IPS DF 19.7 (cell line): ENCODE results near the gene EVA1B.

Experiments
- DNase-seq: peaks from one replicate; pipeline ENCODE4 v3.0.0-alpha.2; 2013; ENCODE audit warnings: low read depth, low spot score

Gene EVA1B

GRCh38 chr1:36323636-36324352, at the start of gene EVA1B:
Gene EVA1B (minus strand): TSS chr1:36323645. CDS start chr1:36323037, 608 bp downstream.
- no peak for DNase-seq

- no peak for DNase-seq
These were observed 49.2 kb upstream of the EVA1B start for GRCh38 chr1:36372617-36373016.

DNA sequence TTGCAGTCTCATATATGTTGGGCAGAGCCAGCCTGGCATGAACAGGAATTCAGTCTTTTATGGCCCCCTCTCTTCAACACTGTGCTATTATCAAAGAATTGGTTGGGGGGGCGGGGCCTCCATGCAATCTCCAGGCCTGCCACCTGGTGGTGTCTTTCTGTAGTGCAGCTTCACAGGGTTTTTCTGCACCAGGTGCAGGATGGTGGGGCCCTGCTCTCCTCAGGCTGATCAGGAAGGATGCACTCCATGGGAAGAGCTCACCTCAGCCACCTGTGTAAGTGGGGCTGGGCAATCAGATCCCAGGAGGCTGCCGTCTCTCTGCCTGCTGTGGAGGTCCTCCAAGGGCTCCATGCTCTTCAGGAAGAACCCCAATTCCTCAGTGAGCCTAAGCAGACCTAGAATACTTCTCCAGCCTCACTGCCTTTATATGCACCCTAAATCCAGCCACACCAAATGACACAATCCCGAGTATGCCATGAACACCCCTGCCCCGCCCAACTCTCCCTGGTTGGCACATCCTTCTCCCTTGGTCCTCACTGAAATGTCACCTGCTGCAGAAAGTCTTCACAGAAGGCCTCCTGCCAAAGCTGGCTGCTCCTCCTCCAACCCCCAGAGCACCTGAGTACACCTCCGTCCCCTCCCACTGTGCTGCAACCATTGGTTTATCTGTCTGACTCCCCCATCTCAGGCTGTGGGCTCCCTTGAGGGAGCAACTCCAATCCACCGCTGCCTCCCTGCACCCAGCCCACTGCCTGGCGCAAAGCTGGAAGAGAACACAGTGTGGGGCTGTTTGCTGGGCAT, 45.8 kb upstream of the EVA1B start:
- DNase-seq, result no peak

- no peak for DNase-seq
These were observed 44.4 kb upstream of the EVA1B start for GRCh38 chr1:36367798-36368197.

GRCh38 chr1:36367066-36367465, 43.6 kb upstream of the EVA1B start:
- DNase-seq, result no peak

GRCh38 chr1:36366091-36366661, 42.7 kb upstream of the EVA1B start:
- DNase-seq, result no peak

DNA sequence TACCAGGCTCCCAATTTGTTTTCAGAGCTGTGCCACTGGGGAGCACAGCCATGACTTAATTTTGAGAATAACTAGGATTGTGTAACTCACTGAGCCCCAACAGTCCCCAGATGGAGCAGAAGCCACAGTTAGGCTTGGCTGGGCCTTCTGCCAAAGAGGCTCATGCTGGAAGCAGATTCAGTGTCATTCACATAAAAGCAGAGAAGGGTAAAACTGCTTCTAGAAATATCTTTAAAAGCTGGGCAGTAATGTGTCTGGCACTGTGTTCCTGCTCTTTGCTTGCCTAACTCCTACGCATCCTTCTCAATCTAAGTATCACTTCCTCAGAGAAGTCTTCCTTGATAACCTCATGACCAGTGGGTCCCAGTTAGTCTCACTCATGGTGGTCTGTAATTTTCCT, 41.9 kb upstream of the EVA1B start:
- no peak for DNase-seq

GRCh38 chr1:36359911-36360550, 36.6 kb upstream of the EVA1B start:
- no peak for DNase-seq

- no peak for DNase-seq
These were observed 35.9 kb upstream of the EVA1B start for GRCh38 chr1:36359383-36359782.

DNA sequence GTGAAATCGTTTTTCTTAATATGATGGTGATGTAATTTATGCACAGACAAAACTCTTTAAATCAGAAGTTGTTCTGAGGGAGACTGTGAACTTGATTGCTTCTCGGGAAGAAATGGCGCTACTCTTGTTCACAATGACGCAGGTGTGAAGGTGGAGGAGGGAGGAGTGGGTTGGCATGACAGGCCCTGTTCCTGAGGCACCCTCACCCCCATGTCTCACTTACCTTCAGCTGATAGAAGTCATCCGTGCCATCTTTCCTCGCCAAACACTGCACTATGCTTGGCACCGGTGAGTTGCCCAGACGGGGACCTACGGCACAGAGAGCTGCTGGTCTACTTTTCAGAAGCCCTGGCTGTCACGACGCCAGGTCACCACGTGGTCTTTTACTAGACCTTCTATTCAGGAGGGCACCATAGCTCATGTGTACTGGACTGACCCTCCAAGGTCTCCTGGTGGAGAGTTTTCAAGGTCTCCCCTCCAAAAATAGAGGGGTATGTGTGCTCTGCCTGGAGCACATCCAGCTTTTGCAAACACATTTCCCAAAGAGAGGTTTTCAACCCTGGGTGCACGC, 35.2 kb upstream of the EVA1B start:
- no peak for DNase-seq

- DNase-seq, result no peak
These were observed 32.4 kb upstream of the EVA1B start for GRCh38 chr1:36355811-36356210.

DNA sequence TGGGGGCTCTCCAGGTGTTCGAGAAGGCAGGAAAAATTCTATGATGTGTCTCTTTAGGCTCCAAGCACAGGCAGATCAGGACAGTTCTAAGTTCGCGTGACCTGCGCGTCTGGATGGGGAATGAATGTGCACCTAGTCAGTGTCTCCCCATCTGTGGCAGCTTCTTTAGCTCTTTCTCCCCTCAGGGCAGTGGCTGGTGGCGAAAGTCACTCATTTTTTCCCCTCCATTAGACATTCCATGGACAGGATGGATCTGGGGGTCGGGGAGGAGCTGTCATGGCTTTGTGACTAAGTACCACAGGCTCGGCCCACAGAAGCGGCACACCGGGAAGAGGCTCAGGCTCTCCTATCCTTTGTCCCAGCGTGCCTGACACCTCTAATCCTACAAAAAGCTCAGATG, 31.0 kb upstream of the EVA1B start:
- DNase-seq, result no peak

GRCh38 chr1:36352910-36353878, 29.7 kb upstream of the EVA1B start:
- no peak for DNase-seq

- no peak for DNase-seq
These were observed 28.9 kb upstream of the EVA1B start for GRCh38 chr1:36352125-36352909.

DNA sequence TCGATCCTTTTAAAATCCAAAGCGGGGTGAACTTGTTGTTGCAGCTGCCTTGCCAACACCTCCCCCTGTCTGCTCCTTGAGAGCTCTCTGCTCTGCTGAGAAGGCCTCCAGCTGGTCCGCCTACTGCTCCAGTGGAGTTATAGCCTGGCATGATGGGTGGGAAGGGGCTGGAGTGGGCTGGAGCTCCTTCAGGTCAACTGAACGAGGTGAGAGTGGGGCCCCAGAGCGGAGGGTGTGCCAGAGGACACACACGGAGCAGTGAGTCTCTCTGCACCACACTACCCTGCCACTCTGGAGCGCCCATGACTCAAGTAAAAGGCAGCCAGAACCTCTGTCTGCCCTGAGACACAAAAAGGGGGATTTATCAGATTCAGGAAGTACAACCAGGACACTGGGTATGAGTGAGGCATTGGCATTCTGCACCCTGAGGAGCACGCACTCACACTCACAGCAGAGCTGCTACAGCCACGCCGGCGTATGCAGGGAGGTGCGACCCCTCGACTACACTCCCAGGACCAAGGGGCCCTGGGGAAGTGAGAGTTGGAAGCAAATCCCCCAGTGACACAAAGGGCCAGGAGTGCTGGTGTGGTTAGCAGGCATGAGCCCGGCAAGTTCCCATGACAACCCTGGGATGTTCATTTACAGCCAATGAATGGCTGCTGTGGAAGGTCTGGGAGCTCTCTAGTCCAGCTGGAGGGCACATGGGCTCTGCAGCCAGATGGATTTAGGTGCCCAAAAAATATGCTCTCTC, 28.0 kb upstream of the EVA1B start:
- DNase-seq, result no peak

GRCh38 chr1:36350659-36351226, 27.3 kb upstream of the EVA1B start:
- no peak for DNase-seq

GRCh38 chr1:36349839-36350238, 26.4 kb upstream of the EVA1B start:
- no peak for DNase-seq

- no peak for DNase-seq
These were observed 25.8 kb upstream of the EVA1B start for GRCh38 chr1:36349241-36349671.
